PFSK-1 (cell line): Measurements from ENCODE around the gene C1orf105.

ENCODE experiments used
- POLR2AphosphoS5 ChIP-seq: IDR thresholded peaks from 2 replicates; pipeline ENCODE4 v1.6.1; 2012; ENCODE audit warnings: low read depth, mild to moderate bottlenecking, control low read depth, low read length, moderate library complexity
- TAF1 ChIP-seq: IDR thresholded peaks from 2 replicates; pipeline ENCODE4 v1.6.1; 2012; ENCODE audit warnings: low read length, control low read depth, borderline replicate concordance; ENCODE audit not compliant: insufficient read depth
- TF ChIP-seq, protein P1 (sequence below), 2 experiments: IDR thresholded peaks; 2 replicates each; pipeline versions ENCODE4 v1.6.1 to v1.8.0; 2011 to 2012; ENCODE audit warnings: low read depth in 2 of 2, low read length in 2 of 2, control low read depth in 1 of 2, inconsistent platforms in 1 of 2, mild to moderate bottlenecking in 1 of 2, moderate library complexity in 1 of 2; ENCODE audit not compliant: insufficient read depth in 1 of 2

GRCh38 chr1:172388490-172388889, 32.0 kb upstream of the C1orf105 start:
- TF ChIP-seq POLR2AphosphoS5 (no peak), TAF1 (no peak)
- TF ChIP-seq, protein P1, sequence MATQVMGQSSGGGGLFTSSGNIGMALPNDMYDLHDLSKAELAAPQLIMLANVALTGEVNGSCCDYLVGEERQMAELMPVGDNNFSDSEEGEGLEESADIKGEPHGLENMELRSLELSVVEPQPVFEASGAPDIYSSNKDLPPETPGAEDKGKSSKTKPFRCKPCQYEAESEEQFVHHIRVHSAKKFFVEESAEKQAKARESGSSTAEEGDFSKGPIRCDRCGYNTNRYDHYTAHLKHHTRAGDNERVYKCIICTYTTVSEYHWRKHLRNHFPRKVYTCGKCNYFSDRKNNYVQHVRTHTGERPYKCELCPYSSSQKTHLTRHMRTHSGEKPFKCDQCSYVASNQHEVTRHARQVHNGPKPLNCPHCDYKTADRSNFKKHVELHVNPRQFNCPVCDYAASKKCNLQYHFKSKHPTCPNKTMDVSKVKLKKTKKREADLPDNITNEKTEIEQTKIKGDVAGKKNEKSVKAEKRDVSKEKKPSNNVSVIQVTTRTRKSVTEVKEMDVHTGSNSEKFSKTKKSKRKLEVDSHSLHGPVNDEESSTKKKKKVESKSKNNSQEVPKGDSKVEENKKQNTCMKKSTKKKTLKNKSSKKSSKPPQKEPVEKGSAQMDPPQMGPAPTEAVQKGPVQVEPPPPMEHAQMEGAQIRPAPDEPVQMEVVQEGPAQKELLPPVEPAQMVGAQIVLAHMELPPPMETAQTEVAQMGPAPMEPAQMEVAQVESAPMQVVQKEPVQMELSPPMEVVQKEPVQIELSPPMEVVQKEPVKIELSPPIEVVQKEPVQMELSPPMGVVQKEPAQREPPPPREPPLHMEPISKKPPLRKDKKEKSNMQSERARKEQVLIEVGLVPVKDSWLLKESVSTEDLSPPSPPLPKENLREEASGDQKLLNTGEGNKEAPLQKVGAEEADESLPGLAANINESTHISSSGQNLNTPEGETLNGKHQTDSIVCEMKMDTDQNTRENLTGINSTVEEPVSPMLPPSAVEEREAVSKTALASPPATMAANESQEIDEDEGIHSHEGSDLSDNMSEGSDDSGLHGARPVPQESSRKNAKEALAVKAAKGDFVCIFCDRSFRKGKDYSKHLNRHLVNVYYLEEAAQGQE (IDR thresholded peaks at IDR 0.05; ENCODE audit: insufficient read depth in 1 of 2, low read depth in 2 of 2, low read length in 2 of 2), result no peak
